GM18520 (cell line): ENCODE results near the gene PEX7.
"Not testable (repeated sequence)": the region's sequence is repeated elsewhere in the genome, so short reads cannot be mapped to it uniquely, and the experiment has no call there.

Experiments used
- ATAC-seq: cut with Tn5 transposase; IDR thresholded peaks from one replicate; pipeline ENCODE4 v1.9.1; 2021; ENCODE audit not compliant: unreplicated experiment

The PEX7 gene

DNA sequence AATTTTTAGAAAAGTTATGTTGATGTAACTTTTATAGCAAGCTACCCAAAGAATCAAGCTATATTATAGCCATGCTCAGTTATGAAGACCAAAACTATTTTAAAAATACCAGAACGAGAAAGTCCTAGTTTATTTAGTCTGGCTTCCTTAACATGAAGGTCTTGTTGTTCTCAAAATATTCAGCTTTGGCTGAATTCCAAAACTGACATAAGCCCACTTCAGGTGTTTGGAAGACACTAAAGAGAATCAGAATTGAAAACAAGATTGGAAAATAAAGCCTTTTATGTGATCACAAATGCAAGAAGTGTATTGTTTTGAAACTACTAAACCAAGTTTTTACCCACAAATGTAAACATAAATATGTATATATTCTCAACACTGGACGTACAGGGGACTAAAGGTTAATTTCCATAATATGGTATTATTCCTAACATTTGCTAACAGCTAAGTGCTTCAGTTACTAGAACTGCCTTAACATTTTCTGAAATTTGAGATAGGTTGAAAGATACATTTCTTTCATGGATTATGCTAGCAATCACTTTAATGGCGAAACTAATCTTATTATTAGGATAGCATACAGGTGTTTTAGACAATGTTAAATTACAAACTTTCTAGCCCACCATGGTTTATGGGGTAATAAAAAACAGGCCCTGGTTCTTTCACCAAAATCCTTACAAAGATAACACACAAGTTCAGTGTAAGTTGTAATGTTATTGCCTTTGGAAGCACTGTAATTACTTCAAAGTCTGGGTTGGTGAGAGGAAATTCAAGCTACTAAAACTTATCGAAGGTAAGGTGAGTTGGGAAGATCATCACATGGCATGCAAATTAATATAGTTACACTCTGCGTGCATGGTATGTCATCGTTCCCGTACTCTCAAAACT is 31.7 kb upstream of the PEX7 start:
- no peak for ATAC-seq

DNA sequence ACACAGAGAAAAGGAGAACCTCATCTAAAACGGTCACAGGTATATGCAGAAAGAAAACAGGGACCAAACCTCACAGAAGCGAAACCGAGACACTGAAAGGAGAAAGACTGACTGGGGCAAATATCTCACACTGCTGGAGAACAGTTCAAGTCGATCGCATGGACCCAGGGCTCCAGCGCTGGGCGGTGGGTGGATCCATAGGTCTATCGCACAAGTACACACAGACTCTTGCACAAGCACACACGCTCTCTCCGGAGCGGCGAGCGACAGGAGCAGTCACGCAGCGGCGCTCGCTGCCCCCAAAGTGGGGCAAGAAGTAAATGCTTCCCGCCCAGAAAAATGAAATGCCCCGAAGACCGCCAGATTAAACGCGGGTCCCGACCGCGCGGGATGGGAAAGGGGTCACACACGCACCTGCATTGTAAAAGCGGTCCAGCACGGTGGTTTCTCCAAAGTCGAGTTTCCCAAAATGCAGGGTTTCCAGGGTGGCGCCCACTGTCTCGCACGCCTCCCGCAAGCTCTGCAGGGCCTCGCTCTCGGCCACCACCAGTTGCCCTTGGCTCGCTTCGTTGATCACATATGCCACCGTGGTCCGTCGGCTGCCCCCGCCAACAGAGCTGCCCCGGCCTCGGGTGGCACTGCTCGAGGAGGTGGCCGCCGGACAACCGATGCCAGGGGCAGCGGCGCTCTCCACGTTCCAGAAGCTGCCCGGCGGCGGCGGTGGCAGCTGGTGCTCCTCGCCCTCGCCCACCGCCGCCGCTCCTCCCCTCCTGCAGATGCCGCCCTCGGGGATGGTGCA is 30.9 kb upstream of the PEX7 start:
- peak; percentile 24 for ATAC-seq

DNA sequence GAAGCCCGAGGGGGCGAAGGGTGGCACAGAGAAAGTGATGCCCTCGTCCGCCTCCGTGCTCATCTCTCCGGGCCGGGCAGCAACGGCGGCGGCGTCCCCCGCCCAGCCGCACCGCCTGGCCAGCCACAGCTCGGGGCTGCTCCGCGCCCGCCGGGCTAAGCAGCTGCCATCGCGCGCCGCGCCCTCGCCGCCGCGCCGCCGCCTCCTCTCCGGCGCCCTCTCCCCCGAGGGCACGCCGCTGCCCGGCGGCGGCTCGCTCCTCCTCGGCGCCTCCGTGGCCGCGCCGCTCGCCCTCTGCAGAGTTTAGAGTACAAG is 30.3 kb upstream of the PEX7 start:
- no peak for ATAC-seq

DNA sequence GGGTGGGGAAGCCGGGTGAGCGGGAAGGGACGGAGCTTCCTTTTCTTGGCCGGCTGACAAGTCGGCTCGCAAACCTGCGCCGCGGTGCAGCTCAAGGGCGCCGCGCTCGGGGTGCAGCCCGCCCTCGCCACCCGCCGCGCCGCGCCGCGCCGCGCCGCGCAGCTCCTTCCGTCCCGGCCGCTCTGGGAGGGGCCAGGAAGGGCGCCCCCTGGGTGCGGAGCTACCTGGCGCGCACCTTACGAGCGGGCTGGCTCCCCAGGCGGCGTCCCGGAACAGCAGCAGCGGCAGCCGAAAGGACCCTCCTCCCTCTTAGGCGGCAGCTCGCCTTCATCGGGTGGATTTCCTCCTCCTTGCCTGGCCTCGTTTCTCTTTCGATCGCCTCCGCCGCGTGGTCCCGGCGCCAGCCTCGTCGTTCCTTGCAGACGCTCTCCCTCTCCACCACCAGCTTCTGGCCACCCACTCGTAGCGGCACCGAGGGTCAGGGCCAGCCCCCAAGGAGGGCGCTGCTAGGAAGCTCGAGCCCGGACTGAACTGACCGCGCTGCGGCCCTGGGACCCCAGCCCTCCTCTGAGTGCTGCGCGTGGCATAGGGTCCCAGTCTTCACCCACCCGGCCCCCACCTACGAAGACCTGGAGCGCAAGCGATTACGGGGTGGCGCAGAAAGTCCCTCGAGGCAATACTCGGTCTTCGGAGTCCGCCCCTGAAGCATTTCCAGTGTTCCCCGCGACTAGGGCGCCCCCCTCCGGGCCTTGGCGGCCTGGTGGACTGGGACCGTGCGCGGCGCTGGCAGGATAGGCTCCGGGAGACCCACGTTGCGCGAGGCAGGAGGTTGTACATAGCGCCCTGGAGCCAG is 29.8 kb upstream of the PEX7 start, which contains the start of gene MAP3K5:
Gene MAP3K5 (minus strand): TSS at position 68 of the 853 bp plus-strand sequence. CDS start 320 bp downstream, outside the sequence.
- ATAC-seq = peak; percentile 50

DNA sequence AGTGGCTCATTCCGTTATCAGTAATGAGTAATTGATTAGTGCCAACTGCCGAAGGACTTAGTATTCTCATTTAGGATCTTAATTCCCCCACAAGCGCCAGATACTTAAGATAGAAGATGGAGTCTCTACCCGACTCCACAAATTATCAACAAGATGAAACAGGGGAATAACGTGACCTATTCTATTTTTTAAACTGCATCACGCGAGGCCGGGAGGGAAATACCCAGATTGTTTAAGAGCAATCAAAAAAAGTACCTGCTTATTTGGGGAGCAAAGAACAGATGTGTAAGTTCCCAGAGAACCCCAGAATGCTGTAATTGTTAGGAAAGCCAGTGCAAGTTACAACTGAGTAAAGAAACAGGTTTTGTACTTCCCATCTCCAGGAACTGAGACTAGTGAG is 29.0 kb upstream of the PEX7 start:
- ATAC-seq = no peak

DNA sequence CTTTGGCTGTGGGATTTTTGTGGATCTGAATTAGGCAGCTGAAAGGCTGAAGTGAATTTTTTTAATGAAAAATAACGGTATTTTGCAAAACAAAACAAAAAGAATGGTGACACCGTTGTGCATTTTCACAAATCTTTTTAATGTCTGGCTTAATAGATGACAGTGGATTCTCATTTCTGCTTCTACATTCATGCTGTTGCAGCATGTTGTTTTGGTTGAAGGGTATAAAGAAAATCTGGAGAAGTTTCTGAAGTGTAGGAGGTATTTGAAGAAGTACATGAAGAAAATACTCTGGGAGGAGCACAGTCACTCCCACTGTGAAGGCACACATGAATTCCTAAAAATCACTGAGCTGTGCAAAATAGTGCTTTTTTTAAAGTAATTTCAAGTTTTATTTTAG is 27.0 kb upstream of the PEX7 start:
- ATAC-seq = no peak

DNA sequence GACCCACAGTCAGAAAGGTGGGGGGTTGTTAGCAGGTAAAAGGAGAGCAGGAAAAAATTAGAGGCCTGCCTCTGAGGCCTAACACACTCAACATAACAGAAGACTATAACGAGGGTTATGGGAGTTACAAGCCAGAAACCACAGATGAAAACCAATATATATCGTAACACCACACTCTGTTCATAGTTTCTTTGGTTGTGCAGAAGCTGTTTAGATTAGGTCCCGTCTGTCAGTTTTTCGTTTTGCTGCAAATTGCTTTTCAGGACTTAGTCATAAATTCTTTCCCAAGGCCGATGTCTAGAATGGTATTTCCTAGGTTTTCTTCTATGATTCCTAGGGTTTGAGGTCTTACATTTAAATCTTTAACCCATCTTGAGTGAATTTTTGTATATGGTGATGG is 26.4 kb upstream of the PEX7 start:
- ATAC-seq = no peak

DNA sequence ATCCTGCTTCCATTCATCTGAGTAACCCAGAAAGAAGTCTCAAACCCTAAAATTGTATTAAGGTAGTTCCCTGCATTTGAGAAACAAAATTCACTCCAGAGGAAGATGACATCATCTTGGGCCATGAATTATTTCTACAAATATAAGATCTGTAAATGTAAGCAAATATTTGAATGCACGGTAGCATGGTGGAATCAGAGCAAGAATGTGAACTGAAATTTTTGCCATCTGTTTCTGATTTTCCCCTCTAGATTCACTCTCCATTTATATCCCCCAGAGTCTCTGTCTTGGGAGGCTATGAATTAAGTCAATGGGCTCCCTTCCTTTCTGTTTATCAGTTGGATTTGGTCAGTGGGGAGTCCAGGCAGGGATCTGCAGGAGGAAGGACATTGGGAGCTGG is 24.3 kb upstream of the PEX7 start:
- ATAC-seq = no peak

DNA sequence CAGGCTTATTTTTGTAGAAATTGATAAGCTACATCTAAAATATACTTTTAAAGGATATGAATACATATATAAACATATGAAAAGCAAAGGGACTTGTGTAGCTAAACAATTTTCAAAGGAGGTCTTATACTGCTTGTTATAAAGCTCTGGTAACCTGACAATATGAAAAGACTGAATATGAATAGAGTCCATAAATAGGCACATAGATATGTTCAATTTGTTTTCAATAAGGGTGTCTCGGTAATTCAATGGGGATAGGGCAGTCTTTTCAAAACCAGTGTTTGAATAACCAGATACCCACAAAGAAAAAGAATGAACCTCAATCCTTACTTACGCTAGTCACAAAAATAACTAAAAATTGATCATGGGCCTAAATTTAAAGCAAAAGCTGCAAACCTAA is 20.8 kb upstream of the PEX7 start:
- no peak for ATAC-seq

DNA sequence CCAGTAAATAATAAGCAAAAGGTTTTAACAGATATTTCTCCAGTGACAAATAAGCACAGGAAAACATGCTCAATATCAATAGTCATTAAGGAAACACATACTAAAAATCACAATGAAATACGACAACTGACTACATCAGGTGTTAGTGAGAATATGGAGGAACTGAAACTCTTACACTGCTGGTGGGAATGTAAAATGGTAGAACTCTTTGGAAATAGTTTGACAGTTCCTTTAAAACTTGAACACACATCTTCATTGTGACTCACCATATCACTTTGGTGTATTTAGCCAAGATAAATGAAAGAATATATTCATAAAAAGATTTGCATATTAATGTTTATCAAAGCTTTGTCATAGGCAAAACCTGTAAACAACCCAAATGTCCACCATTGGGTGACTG is 18.8 kb upstream of the PEX7 start:
- ATAC-seq = no peak

DNA sequence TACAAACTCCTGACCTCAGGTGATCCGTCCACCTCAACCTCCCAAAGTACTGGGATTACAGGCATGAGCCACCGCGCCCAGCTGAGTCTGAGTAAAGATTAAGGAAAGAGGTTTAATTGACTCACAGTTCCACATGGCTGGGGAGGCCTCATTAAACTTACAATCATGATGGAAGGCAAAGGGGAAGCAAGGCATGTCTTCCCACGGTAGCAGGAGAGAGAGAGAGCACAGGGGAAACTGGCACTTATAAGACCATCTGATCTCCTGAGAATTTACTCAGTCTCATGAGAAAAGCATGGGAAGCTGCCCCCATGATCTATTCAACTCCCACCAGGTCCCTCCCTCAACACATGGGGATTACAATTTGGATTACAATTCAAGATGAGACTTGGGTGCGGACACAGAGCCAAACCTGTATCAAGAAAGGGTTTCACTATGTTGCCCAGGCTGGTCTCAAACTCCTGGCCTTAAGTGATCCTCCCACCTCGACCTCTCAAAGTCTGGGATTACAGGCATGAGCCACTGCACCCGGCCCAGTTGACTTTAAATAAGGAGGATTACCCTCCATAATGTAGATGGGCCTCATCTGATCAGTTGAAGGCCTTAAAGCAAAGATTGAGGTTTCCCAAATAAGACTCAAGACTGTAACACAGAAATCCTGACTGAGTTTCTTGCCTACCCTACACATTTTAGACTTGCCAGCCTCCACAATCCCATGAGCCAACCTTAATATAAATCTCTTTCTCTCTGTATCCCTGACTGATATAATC is 13.1 kb upstream of the PEX7 start:
- ATAC-seq = no peak

DNA sequence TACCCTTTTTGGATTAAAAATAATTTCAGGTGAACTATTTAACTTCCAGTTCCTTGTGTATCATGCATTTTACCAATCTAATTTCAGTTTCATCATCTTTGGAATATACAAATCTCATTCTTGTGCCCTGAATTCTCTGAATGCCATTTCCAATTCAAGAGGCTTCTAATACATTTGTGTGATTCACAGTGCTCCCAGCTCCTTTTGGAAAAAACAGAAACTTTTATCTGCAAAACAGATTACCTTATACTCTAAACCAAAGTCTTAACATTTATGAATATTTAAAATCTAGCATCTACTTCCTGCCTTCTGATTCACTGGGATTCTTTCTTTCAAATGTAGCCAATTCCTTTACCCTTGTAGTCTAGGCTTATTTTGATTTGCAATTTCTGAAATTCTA is 11.1 kb upstream of the PEX7 start:
- no peak for ATAC-seq

DNA sequence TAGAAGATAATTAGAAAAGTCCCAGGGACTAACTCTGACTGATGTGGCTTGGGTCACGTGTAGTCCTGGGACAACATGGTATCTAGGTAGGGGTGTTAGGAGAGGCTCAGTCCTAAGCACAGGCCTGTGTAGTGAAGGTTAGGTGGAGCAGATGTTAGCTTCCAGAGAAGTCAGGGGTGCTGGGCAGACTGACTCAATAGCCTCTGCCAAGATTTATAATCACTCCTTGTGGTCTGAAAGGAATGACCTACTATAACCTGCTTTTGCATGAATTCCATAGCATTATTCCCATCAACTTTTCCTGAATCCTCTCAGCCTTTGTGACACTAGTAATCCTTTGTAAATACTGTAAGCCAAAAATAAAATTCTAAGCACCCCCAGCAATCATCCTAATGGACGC is 10.2 kb upstream of the PEX7 start:
- ATAC-seq = no peak

DNA sequence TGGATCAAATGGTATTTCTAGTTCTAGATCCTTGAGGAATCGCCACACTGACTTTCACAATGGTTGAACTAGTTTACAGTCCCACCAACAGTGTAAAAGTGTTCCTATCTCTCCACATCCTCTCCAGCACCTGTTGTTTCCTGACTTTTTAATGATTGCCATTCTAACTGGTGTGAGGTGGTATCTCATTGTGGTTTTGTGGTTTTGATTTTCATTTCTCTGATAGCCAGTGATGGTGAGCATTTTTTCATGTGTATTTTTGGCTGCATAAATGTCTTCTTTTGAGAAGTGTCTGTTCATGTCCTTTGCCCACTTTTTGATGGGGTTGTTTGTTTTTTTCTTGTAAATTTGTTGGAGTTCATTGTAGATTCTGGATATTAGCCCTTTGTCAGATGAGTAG is 6.8 kb upstream of the PEX7 start:
- ATAC-seq = not testable (repeated sequence)

DNA sequence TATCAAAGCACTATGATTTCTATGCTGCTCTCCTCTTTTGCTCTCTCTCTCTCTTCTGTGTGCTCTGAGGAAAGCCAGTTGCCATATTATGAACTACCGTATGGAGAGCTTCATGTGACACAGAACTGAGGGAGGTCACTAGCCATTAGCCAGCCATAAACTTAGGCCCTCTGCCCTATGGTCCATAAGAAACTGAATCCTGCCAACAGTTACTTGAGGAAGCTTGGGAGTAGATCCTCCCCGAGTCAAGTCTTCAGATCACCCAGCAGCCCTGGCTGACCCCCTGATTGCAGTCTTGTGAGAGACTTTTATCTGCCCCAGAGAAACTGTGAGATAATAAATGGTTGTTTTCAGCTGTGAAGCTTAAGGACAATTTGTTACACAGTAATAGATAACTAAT is 5.7 kb upstream of the PEX7 start:
- ATAC-seq = no peak

DNA sequence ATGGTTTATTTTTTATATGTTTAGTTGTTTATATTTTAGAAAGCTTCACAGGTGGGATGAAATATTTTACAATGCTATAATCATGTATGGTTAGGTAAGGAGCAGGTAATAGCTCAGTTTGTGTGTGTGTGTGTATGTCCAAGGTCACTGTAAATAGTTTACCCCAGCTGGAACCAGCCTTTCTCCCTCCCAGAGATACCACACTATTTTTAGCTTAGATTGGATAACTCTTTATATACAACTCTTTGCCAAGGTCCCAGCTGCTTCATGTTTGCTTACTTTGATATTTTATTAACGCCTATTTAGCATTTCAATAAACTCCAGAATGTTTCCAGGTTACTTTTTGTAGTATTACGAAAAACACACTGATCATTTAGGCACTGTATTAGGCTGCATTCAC is 1.8 kb upstream of the PEX7 start:
- ATAC-seq = no peak

DNA sequence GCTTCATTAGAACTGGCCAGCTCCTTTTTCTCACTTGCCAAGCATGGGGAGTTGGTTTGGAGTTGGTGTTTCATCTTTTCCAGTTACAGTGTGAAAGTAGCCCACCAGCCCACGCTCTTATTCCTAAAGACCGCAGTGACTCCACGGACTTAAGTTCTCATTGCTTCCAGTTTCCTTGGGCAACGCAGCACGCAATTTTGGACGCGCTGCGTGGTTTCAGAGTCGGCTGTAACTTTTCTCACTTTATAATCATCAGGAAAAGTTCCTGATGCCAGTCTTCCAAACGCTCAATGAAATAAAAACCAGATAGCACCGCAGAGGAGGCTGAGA is 381 bp upstream of the PEX7 start:
- ATAC-seq = no peak

DNA sequence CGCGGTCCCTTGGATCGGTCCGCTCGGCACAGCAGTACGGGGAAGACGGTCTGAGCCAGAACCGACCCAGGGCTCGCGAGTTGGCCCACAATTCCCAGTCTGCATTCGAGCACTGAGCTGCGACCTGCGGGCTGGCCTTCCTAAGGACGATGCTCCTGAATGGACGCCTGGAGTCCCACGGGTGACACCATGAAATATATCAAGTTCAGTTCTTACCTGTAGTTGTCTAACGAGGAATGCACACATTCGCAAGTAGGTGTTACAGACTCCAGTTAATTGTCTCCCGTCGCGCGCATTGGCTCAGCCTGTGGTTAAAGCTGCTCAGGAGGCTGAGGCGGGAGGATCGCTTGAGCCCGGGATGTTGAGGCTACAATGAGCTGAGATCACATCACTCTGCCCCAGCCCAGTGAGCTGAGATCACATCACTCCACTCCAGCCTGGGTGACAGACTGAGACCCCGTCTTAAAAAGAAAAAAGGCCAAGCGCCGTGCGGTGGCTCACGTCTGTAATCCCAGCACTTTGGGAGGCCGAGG is 802 bp downstream of the PEX7 start:
- no peak for ATAC-seq

DNA sequence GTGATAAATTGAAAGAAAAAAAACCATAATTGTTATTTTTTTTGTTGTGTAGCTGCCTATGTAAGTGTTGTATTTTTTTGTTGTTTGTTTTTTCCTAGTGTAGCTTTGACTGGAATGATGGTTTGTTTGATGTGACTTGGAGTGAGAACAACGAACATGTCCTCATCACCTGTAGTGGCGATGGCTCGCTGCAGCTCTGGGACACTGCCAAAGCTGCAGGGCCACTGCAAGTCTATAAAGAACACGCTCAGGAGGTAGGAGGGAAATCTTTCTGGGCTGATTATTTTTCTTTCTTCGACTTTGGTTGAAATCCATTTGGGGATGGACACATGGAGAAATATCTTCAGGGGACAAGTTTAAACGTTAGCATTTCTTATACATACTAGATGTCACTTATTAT is 3.8 kb downstream of the PEX7 start:
- no peak for ATAC-seq

DNA sequence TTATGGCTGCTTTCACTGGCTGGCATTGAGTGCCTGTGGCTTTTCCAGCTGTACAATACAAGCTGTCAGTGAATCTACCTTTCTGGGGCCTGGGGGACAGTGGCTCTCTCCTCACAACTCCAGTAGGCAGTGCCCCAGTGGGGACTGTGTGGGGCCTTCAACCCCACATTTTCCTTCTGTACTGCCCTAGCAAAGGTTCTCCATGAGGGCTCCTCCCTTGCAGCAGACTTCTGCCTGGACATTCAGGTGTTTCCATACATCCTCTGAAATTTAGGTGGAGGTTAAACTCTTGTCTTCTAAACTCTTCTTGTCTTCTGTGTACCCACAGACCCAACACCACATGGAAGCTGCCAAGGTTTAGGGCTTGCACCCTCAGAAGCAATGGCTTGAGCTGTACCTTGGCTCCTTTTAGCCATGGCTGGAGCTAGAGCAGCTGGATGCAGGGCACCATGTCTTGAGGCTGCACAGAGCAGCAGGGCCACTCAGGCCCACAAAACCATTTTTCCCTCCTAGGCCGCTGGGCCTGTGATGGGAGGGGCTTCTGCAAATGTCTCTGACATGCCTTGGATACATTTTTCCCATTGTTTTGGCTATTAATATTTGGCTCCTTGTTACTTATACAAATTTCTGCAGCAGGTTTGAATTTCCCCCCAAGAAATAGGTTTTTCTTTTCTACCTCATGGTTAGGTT is 9.6 kb downstream of the PEX7 start:
- no peak for ATAC-seq
